Esophagus muscularis mucosa (tissue), 4 donors: ENCODE results near the gene RAD51C. TPM values are rescaled to one million over a fixed set of nuclear protein-coding genes. Genes with fewer than 3 reads are reported as not detected.
"Not testable (repeated sequence)": the region's sequence is repeated elsewhere in the genome, so short reads cannot be mapped to it uniquely, and the experiment has no call there.

Experiments used
- DNase-seq: peaks from one replicate; pipeline ENCODE4 v3.0.0-alpha.2; 2017; ENCODE audit errors: extremely low spot score
- H3K27ac ChIP-seq, 4 donors: fragments of 200-600 bp; sonication (generic); replicated peaks in 1 of 4; 1 replicate in 3 of 4; 2 replicates in 1 of 4; pipeline ENCODE4 v1.5.1; 2016 to 2019; ENCODE audit warnings: mild to moderate bottlenecking in 1 of 4
- H3K27me3 ChIP-seq, 4 donors: fragments of 200-600 bp; sonication (generic); one replicate each; pipeline versions ENCODE4 v1.5.1 to v1.6.0; 2016 to 2019
- H3K36me3 ChIP-seq, 4 donors: fragments of 200-600 bp; sonication (generic); one replicate each; pipeline ENCODE4 v1.5.1; 2016 to 2019
- H3K4me1 ChIP-seq, 4 donors: fragments of 200-600 bp; sonication (generic); one replicate each; pipeline ENCODE4 v1.5.1; 2016 to 2019
- H3K4me3 ChIP-seq, 4 donors: fragments of 200-600 bp; sonication (generic); 1 replicate in 2 of 4; 2 replicates in 2 of 4; pipeline ENCODE4 v1.5.1; 2016 to 2019; ENCODE audit warnings: mild to moderate bottlenecking in 4 of 4, moderate library complexity in 1 of 4
- H3K9me3 ChIP-seq, 4 donors: fragments of 200-600 bp; sonication (generic); 1 replicate in 3 of 4; 2 replicates in 1 of 4; pipeline ENCODE4 v1.5.1; 2016 to 2019
- EP300 ChIP-seq: sonication (generic); formaldehyde crosslinking; IDR thresholded peaks from one replicate; pipeline ENCODE4 v1.6.1; 2017; ENCODE audit warnings: antibody characterized with exemption
- POLR2A ChIP-seq: fragments of 450-650 bp; IDR thresholded peaks from one replicate; pipeline ENCODE4 v1.6.1; 2017; ENCODE audit warnings: antibody characterized with exemption, moderate library complexity, mild to moderate bottlenecking, low read depth
- POLR2AphosphoS5 ChIP-seq, 2 donors: sonication (generic); formaldehyde crosslinking; IDR thresholded peaks; one replicate each; pipeline ENCODE4 v1.6.1; 2017; ENCODE audit warnings: antibody characterized with exemption in 2 of 2
- WGBS: methylation state at CpG from one replicate; pipeline ENCODE4 v1.1.5; 2018; 5-methylcytosine and 5-hydroxymethylcytosine counted together
- intact Hi-C: fragments of 100-400 bp; cut with DNase I; formaldehyde crosslinking; loops from one replicate; pipeline ENCODE4 v1.15.1; 2023
- total RNA-seq, 4 donors: library from RNA; depleted of rRNA; stranded (reverse); fragments of >200 nt; gene quantifications; one replicate each; pipeline versions ENCODE4 v1.1.0 to v1.2.1, GENCODE V29; 2016
- TF ChIP-seq, protein P1 (sequence below), 3 experiments: fragments of 200-600 bp in 2 of 3; fragments of 450-650 bp in 1 of 3; sonication (generic) in 2 of 3; IDR thresholded peaks; one replicate each; pipeline ENCODE4 v1.5.1; 2017 to 2019; ENCODE audit warnings: antibody characterized with exemption in 3 of 3, mild to moderate bottlenecking in 2 of 3, moderate library complexity in 1 of 3

The RAD51C gene
- total RNA-seq, 4 donors from 2014 or later = 20.1 to 27.0 (median 21.4) TPM

GRCh38 chr17:58658804-58659713 lies 33.3 kb upstream of the RAD51C start:
- no peaks in the 10 kb centered on the region for H3K9me3 ChIP-seq
- peak; percentile 94 for DNase-seq
- H3K4me1 ChIP-seq = peaks cover 0 to 8% (median 6%) of the 10 kb centered on the region in 4 donors
- WGBS = 3% methylated on average over 38 of the region's 38 CpGs
- H3K27me3 ChIP-seq = no peaks in the 10 kb centered on the region
- no peaks in the 10 kb centered on the region for H3K36me3 ChIP-seq
- intact Hi-C loops = no loop called here
- H3K4me3 ChIP-seq = peak overlapping the region; percentile 47 to 55 (median 52)
- H3K27ac ChIP-seq = peak overlapping the region; percentile 71 to 84 (median 76)
- TF ChIP-seq EP300 (no peak), POLR2A (peak; percentile 95), POLR2AphosphoS5 (IDR thresholded peaks at IDR 0.05) (peak; percentile 92 to 100)
- TF ChIP-seq, protein P1, sequence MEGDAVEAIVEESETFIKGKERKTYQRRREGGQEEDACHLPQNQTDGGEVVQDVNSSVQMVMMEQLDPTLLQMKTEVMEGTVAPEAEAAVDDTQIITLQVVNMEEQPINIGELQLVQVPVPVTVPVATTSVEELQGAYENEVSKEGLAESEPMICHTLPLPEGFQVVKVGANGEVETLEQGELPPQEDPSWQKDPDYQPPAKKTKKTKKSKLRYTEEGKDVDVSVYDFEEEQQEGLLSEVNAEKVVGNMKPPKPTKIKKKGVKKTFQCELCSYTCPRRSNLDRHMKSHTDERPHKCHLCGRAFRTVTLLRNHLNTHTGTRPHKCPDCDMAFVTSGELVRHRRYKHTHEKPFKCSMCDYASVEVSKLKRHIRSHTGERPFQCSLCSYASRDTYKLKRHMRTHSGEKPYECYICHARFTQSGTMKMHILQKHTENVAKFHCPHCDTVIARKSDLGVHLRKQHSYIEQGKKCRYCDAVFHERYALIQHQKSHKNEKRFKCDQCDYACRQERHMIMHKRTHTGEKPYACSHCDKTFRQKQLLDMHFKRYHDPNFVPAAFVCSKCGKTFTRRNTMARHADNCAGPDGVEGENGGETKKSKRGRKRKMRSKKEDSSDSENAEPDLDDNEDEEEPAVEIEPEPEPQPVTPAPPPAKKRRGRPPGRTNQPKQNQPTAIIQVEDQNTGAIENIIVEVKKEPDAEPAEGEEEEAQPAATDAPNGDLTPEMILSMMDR (IDR thresholded peaks at IDR 0.05) = no peak

DNA sequence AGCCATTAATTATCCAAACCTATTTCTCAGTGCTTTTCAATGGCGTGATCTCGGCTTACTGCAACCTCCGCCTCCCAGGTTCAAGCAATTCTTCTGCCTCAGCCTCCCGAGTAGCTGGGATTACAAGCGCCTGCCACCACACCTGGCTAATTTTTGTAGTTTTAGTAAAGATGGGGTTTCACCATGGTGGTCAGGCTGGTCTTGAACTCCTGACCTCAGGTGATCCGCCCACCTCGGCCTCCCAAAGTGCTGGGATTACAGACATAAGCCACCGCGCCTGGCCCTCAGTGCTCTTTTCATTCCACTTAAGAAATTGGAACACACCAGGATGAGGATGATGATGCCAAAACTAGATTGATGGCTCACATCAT lies 32.7 kb upstream of the RAD51C start:
- H3K27me3 ChIP-seq, H3K4me1 ChIP-seq, H3K36me3 ChIP-seq, intact Hi-C loops, H3K9me3 ChIP-seq, DNase-seq: not testable (repeated sequence)
- WGBS = 37% methylated on average over 9 of the region's 9 CpGs
- Histone ChIP-seq H3K27ac (peak overlapping the region; percentile 71 to 84 (median 76)), H3K4me3 (peak overlapping the region; percentile 47 to 55 (median 52))

GRCh38 chr17:58660621-58661020 lies 31.8 kb upstream of the RAD51C start:
- Histone ChIP-seq H3K27me3 (no peaks in the 10 kb centered on the region), H3K4me1 (peaks cover 0 to 8% (median 6%) of the 10 kb centered on the region in 4 donors), H3K9me3 (no peaks in the 10 kb centered on the region), H3K36me3 (no peaks in the 10 kb centered on the region), H3K4me3 (no peak overlapping the region), H3K27ac (no peak overlapping the region)
- TF ChIP-seq, protein P1 (IDR thresholded peaks at IDR 0.05) = no peak
- TF ChIP-seq POLR2A (no peak), EP300 (no peak), POLR2AphosphoS5 (IDR thresholded peaks at IDR 0.05) (no peak)
- DNase-seq = no peak
- 94% methylated on average over 4 of the region's 4 CpGs for WGBS
- intact Hi-C loops = no loop called here

DNA sequence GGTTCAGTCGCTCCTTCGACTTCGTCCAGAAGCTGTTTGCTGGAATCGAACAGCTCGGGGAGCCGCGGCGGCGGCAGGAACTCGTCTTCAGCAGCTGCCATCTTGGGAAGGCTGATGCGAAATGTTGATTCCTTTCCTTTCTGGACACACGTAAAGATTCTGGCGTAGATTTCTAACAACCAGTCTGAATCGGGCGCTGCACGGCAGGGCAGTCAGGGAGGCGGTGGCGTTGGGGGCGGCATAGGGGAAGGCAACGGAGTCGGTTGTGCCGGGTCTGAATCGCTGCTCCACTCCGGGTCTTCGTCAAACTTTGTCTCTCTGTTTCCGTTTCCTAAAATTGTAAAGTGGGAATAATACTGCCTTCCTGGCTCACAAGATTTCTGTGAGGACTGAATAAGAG lies 30.9 kb upstream of the RAD51C start:
- intact Hi-C loops = no loop called here
- 91% methylated on average over 26 of the region's 26 CpGs for WGBS
- H3K9me3 ChIP-seq = no peaks in the 10 kb centered on the region
- no peak overlapping the region for H3K4me3 ChIP-seq
- H3K4me1 ChIP-seq = peaks cover 0 to 8% (median 6%) of the 10 kb centered on the region in 4 donors
- no peak for DNase-seq
- H3K27ac ChIP-seq = no peak overlapping the region
- no peaks in the 10 kb centered on the region for H3K27me3 ChIP-seq
- no peak for TF ChIP-seq POLR2AphosphoS5 (IDR thresholded peaks at IDR 0.05)
- TF ChIP-seq EP300 = no peak
- TF ChIP-seq POLR2A = no peak
- TF ChIP-seq, protein P1 (IDR thresholded peaks at IDR 0.05) = no peak
- H3K36me3 ChIP-seq = no peaks in the 10 kb centered on the region

GRCh38 chr17:58664302-58664701 lies 28.1 kb upstream of the RAD51C start:
- Histone ChIP-seq H3K9me3 (no peaks in the 10 kb centered on the region), H3K27me3 (no peaks in the 10 kb centered on the region), H3K27ac (no peak overlapping the region), H3K4me1 (no peaks in the 10 kb centered on the region), H3K4me3 (no peak overlapping the region), H3K36me3 (no peaks in the 10 kb centered on the region)
- intact Hi-C loops = no loop called here
- WGBS = 87% methylated on average over 2 of the region's 2 CpGs
- TF ChIP-seq, protein P1 (IDR thresholded peaks at IDR 0.05) = no peak
- DNase-seq = no peak
